WI38 (cell line): ENCODE measurements around the gene SRPK3.
"Not testable (repeated sequence)": the region's sequence is repeated elsewhere in the genome, so short reads cannot be mapped to it uniquely, and the experiment has no call there.

Experiments
- H3K4me3 ChIP-seq: 2 replicates; pipeline ENCODE4 v1.5.1; 2011; ENCODE audit warnings: low read depth, mild to moderate bottlenecking, control low read depth, low read length
- CTCF ChIP-seq: IDR thresholded peaks from 2 replicates; pipeline ENCODE4 v1.5.1; 2012; ENCODE audit warnings: low read depth, mild to moderate bottlenecking, control low read depth, low read length

Gene SRPK3

GRCh38 chrX:153741446-153741845 lies 39.4 kb upstream of the SRPK3 start:
- no peak for TF ChIP-seq CTCF
- H3K4me3 ChIP-seq, result no peak overlapping the region

- H3K4me3 ChIP-seq, result not testable (repeated sequence)
Observed at GRCh38 chrX:153742111-153742510, 38.7 kb upstream of the SRPK3 start.

GRCh38 chrX:153742796-153743467 lies 37.9 kb upstream of the SRPK3 start:
- H3K4me3 ChIP-seq, result not testable (repeated sequence)

- H3K4me3 ChIP-seq, result not testable (repeated sequence)
Observed at GRCh38 chrX:153743468-153744209, 37.2 kb upstream of the SRPK3 start.

GRCh38 chrX:153744210-153745066 lies 36.4 kb upstream of the SRPK3 start:
- H3K4me3 ChIP-seq, result no peak overlapping the region
- 0 out of 2 replicates have a peak, but pooled peaks have one; percentile 5 for TF ChIP-seq CTCF

GRCh38 chrX:153745067-153745433 lies 35.8 kb upstream of the SRPK3 start:
- H3K4me3 ChIP-seq, result not testable (repeated sequence)

- TF ChIP-seq CTCF, result no peak
- no peak overlapping the region for H3K4me3 ChIP-seq
Observed at GRCh38 chrX:153746359-153746758, 34.5 kb upstream of the SRPK3 start.

GRCh38 chrX:153746991-153747390 lies 33.9 kb upstream of the SRPK3 start:
- H3K4me3 ChIP-seq, result not testable (repeated sequence)

GRCh38 chrX:153749017-153749416 lies 31.8 kb upstream of the SRPK3 start:
- not testable (repeated sequence) for H3K4me3 ChIP-seq

GRCh38 chrX:153750127-153750774 lies 30.6 kb upstream of the SRPK3 start:
- TF ChIP-seq CTCF, result no peak

More at GRCh38 chrX:153750127-153750774, 30.6 kb upstream of the SRPK3 start:
- no peak overlapping the region for H3K4me3 ChIP-seq
